Osteocyte (in vitro differentiated cells): ENCODE measurements around the gene GPR3. TPM values are rescaled to one million over a fixed set of nuclear protein-coding genes. Genes with fewer than 3 reads are reported as not detected.
A peak's percentile ranks its signal among the peaks of the same experiment; 100 is the strongest.
"Not testable (repeated sequence)": the region's sequence is repeated elsewhere in the genome, so short reads cannot be mapped to it uniquely, and the experiment has no call there.

Source experiments
- DNase-seq: peaks from one replicate; pipeline ENCODE4 v3.0.0; 2021; ENCODE audit warnings: mixed read lengths; ENCODE audit not compliant: unreplicated experiment; ENCODE audit errors: extremely low spot score
- H3K27ac Mint-ChIP-seq: one replicate; pipeline ENCODE4 v1.8.0; 2021; ENCODE audit warnings: mild to moderate bottlenecking, mixed read lengths; ENCODE audit not compliant: unreplicated experiment
- H3K27me3 Mint-ChIP-seq: one replicate; pipeline ENCODE4 v1.8.0; 2021; ENCODE audit warnings: mixed read lengths; ENCODE audit not compliant: unreplicated experiment
- H3K36me3 Mint-ChIP-seq: one replicate; pipeline ENCODE4 v1.8.0; 2021; ENCODE audit warnings: mixed read lengths; ENCODE audit not compliant: unreplicated experiment
- H3K4me1 Mint-ChIP-seq: one replicate; pipeline ENCODE4 v1.8.0; 2021; ENCODE audit warnings: mixed read lengths; ENCODE audit not compliant: unreplicated experiment
- H3K4me3 Mint-ChIP-seq: one replicate; pipeline ENCODE4 v1.8.0; 2021; ENCODE audit warnings: mild to moderate bottlenecking, moderate library complexity, mixed read lengths; ENCODE audit not compliant: unreplicated experiment
- H3K9me3 Mint-ChIP-seq: one replicate; pipeline ENCODE4 v1.8.0; 2021; ENCODE audit warnings: mixed read lengths; ENCODE audit not compliant: unreplicated experiment
- total RNA-seq: library from RNA; stranded (reverse); gene quantifications from 2 replicates; pipeline ENCODE4 v1.2.1, GENCODE V29; 2021
- TF ChIP-seq, protein P1 (sequence below): fragments of 200-600 bp; sonication (generic); IDR thresholded peaks from 2 replicates; pipeline ENCODE4 v1.5.0; 2021; ENCODE audit warnings: antibody characterized with exemption, mild to moderate bottlenecking, moderate library complexity

Gene GPR3
- total RNA-seq, 1 donor from 2014 or later, result 0.56 TPM

DNA sequence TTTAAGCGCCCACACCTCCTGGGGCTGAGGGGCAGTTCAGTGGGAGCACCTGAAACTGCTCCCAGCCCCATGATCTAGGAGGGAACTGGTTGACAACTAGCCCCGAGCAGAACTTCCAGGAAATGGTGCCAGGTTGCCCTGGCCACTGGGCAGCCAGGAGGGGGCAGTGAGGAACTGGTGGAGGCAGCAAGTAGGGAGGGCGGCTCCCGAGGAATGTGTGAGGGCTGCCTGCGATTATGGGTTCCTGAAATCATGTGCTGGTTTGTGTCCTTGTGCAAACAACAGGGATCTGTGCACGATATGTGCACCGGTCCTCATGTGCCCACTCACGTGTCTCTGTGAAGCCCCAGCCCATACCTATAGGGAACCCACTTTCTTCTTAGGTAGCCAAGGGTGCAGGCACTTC, 9.9 kb downstream of the GPR3 start:
- Mint-ChIP-seq H3K27me3 (no peaks in the 10 kb centered on the region), H3K27ac (no peak overlapping the region), H3K4me1 (peaks cover 59% of the 10 kb centered on the region), H3K9me3 (no peaks in the 10 kb centered on the region), H3K36me3 (peaks cover 4% of the 10 kb centered on the region), H3K4me3 (no peak overlapping the region)
- peak; percentile 88 for DNase-seq
- TF ChIP-seq, protein P1, sequence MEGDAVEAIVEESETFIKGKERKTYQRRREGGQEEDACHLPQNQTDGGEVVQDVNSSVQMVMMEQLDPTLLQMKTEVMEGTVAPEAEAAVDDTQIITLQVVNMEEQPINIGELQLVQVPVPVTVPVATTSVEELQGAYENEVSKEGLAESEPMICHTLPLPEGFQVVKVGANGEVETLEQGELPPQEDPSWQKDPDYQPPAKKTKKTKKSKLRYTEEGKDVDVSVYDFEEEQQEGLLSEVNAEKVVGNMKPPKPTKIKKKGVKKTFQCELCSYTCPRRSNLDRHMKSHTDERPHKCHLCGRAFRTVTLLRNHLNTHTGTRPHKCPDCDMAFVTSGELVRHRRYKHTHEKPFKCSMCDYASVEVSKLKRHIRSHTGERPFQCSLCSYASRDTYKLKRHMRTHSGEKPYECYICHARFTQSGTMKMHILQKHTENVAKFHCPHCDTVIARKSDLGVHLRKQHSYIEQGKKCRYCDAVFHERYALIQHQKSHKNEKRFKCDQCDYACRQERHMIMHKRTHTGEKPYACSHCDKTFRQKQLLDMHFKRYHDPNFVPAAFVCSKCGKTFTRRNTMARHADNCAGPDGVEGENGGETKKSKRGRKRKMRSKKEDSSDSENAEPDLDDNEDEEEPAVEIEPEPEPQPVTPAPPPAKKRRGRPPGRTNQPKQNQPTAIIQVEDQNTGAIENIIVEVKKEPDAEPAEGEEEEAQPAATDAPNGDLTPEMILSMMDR, result peak; percentile 71

DNA sequence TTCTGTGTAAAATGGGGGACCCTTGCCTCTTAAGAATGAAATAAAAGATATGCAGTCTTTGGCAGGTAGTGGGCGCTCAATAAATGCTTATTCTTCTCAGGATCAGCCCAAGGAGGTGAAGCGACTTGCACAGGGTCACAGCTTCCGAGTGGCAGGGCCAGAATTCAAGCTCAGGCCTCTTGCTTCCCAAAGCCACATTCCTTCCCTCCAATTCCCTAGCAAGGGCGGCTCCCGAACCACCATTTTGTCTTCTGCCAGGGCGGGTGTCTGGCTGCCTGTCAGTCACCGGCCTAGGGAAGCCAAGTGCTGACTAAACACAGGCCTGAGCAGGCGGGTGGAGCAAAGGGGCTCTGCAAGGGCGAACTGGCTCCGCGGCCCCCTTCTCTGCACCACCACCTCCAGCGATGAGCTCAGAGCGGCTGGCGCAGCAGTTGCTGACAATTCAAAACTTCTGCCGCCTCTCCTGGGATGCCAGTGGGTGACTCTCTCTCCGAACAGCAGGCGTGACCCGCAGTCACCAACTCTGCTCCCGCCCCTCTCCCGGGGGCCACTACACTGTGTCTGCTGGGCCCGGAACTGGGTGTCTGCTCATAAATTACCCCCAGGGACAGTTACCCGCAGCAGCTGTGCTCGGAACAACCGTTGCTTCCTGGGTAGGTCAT, 10.8 kb downstream of the GPR3 start:
- Mint-ChIP-seq H3K4me1 (peaks cover 59% of the 10 kb centered on the region), H3K27ac (peak overlapping the region; percentile 88), H3K27me3 (no peaks in the 10 kb centered on the region), H3K9me3 (no peaks in the 10 kb centered on the region), H3K36me3 (peaks cover 12% of the 10 kb centered on the region), H3K4me3 (no peak overlapping the region)
- TF ChIP-seq, protein P1, result peak; percentile 41
- peak; percentile 85 for DNase-seq

DNA sequence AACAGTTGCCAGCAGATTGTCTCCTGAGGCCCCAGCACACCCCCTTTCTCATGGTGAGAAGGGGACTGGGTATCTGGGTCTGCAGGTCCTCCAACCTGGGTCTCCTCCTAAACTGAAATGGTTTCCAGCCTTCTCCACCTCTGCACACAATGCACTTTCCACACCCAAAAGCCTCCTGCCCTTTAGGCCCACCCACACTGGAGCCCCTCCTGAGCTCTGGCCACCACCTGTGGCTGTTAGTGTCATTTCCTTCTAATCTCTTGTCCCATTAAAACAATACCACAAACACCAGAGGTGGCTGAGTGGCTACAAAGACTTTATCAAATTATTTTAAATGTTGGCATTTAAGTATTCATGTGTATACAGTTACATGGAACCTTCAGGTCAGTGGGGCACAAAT, 11.5 kb downstream of the GPR3 start:
- Mint-ChIP-seq H3K27ac (peak overlapping the region; percentile 88), H3K9me3 (no peaks in the 10 kb centered on the region), H3K27me3 (no peaks in the 10 kb centered on the region), H3K4me1 (peaks cover 55% of the 10 kb centered on the region), H3K4me3 (no peak overlapping the region), H3K36me3 (peaks cover 18% of the 10 kb centered on the region)
- TF ChIP-seq, protein P1, result no peak
- no peak for DNase-seq

DNA sequence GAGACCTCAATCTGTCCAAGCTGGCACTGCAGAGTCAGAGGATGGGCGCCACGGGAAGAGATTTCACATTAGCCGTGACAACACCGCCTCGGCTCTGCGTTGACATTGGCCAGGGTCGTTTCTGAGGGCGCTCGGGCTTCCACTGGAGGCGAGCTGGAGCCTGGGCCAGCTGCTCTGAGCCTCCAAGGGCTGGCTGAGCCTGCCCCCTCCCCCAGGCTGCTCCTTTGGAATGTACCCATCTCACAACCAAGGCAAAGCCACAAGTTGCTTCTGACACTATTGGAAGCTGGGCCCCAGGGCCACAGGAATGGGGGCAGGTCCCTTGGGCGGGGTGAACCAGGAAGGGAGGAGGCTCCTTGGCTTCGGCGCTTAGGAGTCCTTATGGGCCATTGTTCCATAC, 12.7 kb downstream of the GPR3 start:
- H3K27ac Mint-ChIP-seq, result peak overlapping the region; percentile 88
- peaks cover 50% of the 10 kb centered on the region for H3K4me1 Mint-ChIP-seq
- H3K36me3 Mint-ChIP-seq, result peaks cover 18% of the 10 kb centered on the region
- no peaks in the 10 kb centered on the region for H3K27me3 Mint-ChIP-seq
- TF ChIP-seq, protein P1, result no peak
- no peak for DNase-seq
- H3K4me3 Mint-ChIP-seq, result no peak overlapping the region
- H3K9me3 Mint-ChIP-seq, result no peaks in the 10 kb centered on the region

DNA sequence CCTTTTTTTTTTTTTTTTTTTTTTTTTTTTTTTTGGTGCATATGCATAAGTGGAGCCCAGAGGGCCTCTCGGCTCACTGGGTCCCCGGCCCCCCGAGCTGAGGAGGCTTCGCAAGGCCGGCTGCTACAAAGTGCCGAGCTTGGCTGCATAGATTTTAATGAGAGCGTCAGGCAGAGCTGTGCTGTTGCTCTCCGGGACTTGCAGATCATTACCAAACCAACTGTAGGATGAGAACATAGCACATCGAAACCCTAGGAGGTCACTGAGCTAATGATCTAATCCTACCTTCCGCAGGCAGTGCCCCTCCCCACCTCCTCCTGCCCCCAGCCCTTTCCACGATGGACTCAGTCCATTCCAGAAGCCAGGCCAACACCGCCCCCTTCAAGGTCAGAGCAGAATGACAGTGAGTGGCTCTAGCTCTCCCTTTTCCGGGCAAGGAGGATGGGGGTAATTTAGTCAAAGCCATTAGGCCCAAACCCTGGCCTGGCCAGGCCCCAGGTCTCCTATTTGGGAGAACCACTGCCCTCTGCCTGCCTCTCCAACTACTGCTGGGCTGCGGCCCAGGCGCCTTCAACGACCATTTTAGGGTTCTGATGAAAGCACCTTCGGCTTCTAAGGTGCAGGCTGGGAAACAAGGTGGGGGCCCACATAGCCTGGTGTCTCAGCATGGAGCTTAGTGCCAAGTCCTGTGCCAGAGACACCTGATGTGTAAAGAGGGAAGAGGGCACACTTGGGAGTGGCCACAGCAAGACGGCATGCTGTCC, 13.4 kb downstream of the GPR3 start:
- TF ChIP-seq, protein P1, result peak; percentile 10
- not testable (repeated sequence) for H3K27me3 Mint-ChIP-seq, DNase-seq, H3K9me3 Mint-ChIP-seq, H3K4me3 Mint-ChIP-seq
- peak overlapping the region; percentile 88 for H3K27ac Mint-ChIP-seq
- H3K36me3 Mint-ChIP-seq, result peaks cover 23% of the 10 kb centered on the region
- H3K4me1 Mint-ChIP-seq, result peaks cover 50% of the 10 kb centered on the region
